GM10847 (cell line): ENCODE measurements around the gene ARID5B.

Experiments used
- POLR2A ChIP-seq: IDR thresholded peaks from 2 replicates; pipeline ENCODE4 v1.6.1; 2011; ENCODE audit not compliant: insufficient read length; ENCODE audit errors: extremely low read depth

Gene ARID5B

DNA sequence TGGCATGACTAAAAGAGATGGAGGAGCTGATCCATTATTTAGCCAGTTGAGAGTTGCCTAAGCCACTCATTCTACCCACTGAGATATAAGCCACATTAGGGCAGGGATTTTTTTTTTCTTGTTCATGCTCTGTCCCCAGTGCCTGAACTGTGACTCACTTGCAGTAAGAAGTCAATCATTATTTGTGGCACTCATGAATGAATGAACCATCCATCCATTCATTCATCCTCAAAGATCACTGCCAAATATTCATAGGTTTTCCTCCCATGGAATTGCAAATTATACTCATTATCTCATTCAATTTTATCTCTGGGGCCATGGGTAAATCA, 22.8 kb upstream of the ARID5B start:
- no peak for TF ChIP-seq POLR2A

- TF ChIP-seq POLR2A = no peak
Observed at GRCh38 chr10:61882621-61883370, 18.7 kb upstream of the ARID5B start.

- TF ChIP-seq POLR2A = no peak
Observed at GRCh38 chr10:61883371-61884025, 18.0 kb upstream of the ARID5B start.

DNA sequence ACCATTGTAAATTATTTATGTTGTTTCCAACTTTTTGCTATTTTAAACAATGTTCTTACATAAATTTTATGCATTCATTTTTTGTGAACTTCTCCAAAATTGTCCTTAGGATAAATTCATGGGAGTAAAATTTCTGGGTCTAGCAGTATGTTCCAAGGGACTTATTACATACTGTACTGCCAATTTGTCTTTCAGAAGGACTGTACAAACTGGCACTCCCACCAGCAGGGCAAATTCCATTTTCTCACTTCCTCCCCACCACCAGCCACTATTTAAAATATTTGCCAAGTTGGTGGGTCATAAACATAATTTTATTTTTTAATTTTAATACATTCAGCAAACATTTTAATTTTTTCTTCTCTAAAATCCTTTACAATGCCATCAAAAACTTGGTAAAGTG, 13.7 kb upstream of the ARID5B start:
- TF ChIP-seq POLR2A = no peak

- no peak for TF ChIP-seq POLR2A
Observed at GRCh38 chr10:61888744-61889143, 12.8 kb upstream of the ARID5B start.

DNA sequence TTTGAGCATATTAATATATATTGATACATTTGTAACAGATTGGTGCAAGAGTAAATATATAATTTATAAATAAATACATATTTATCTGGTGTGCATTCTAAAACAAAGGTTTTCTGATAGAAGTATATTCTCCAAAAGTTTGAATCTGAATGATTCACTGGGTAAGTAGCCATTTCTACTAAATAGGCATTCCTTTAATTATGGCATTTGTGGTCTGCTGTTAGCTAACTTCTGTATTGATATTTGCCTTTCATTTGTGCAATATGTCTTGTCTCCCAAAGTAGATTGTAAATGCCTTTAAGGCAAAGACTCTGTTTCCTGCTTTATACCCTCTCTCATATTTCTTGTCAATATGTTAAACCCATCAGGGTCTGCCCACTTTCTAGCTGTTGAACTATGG, 11.1 kb upstream of the ARID5B start:
- TF ChIP-seq POLR2A = no peak

GRCh38 chr10:61890881-61891409, 10.6 kb upstream of the ARID5B start:
- no peak for TF ChIP-seq POLR2A

GRCh38 chr10:61891906-61892585, 9.5 kb upstream of the ARID5B start:
- no peak for TF ChIP-seq POLR2A

DNA sequence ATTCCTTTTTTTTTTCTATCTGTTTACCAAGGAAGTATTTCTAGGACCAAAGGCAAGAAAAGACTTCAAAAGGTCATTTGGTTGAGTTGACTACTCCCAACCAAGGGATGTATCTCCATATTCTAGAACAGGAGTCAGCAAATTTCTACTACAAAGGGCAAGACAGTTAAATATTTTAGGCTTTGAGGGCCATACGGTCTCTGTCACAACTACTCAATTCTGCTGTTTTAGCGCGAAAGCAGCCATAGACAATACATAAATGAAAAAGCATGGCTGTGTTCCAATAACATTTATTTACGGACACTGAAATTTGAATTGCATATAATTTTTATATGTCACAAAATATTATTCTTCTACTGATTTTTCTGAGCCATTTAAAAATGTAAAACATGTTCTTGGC, 8.5 kb upstream of the ARID5B start:
- TF ChIP-seq POLR2A = no peak

DNA sequence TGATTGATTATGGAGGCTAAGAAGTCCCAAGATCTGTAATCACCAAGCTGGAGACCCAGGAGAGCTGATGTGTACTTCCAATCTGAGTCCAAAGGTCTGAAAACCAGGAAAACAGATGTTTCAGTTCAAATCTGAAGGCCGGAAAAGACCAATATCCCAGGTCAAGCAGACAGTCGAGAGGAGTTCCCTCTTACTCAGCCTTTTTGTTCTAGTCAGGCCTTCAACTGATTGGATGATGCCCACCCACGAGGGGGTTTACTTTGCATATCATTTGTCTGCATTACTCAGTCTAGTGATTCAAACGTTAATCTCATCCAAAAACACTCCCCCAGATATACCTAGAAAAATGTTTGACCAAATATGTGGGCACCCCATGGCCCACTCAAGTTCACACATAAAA, 7.4 kb upstream of the ARID5B start:
- no peak for TF ChIP-seq POLR2A

DNA sequence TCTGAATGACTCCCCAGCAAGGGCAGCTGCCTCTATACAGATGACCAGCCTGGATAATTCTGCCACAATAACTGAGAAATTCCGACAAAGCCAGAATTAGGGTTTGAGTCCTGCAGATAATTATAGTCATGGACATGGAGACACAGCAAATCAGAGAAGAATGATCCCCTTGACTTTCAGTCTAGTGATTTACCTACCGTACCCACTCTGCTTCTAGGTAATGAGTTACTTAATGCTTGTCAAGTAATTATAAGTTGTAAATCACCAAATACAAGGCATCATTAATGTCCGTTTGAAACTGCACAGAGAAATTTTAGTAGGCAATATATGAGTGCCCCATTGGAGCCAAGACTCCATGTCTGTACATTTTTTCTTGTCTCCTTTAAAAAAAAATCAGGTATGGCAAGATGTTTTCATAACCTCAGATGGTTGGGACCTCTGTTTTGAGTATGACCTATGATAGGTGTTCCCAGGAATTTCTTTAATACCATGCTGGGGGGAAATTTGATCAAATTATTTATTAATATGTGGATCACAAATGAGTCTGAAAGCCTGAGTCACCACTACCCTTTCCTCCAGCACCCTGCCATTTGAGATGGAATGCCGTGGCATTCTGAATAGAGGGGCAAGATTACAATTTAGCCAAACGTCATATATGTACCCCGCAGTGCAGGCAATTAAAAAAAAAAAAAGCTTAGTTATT, 5.5 kb upstream of the ARID5B start:
- no peak for TF ChIP-seq POLR2A

DNA sequence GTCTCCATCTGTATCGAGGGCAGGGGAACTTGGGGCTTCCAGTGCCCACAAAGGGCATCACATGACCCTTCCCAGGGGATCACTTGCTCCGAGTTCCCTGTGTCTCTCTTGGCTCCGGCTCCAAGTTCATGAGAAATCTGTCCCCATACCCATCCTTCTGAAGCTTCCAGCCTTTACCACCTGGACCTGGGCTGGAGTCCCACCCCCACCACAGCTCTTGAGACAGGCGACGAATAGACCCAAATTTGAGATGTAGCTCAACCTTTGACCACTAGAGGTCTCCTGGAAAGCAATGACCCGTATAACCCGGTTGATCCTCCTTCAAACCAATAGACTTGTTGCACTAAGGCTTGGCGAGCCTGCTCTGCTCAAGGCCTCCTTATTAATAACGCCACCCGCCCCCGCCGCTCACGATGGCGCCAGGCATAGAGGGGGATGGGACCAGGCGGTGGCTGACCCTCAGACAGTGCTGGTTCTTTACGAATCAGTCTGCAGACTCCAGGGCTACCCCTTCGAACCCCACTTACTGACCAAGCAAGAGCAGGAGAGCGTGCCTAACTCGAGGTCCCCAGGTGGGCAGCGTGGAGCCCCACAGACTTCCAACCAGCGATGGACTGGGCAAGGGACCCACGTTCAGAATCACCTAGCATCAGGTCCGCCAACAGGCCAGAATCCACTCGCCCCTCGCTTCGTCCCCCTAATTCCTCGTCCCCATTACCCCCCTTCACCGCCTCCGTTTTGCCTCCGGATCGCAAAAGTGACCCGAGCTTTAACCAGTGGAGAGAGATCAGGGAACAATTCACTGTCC, 4.4 kb upstream of the ARID5B start:
- no peak for TF ChIP-seq POLR2A

DNA sequence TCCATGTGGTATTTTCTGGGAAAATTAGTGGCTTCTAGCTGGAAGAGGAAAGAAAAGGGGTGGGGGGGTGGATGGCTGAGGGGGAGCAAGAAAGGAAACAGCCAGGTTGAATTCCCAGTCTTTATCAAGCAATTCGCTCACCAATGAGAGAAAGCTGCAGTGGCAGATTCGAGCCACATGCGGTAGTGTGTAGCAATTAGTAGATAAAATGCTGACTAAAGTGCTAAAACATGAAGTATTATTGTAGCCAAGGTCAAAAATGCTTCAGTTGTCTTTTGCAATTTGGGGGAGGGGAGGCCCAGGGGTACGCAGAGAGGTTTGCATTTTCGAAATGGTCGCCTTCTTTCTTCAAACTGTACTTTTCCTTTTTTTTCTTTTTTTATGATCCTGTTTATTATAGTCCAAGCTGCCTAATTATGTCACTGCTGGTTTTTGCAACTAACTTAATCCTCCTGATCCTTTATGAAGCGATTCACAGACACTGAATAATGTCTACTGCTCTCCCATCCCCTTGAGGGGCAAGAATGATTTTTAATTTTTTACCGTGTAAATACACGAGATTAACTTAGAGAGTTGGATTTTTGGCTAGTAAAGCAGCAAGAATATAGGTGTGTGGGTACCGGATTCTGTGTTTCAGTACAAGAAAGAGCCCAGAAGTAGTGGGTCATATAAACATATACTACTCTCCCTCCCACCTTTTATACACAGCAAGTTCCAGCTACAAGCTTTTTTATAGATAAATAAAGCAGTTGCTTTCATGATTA, 3.6 kb upstream of the ARID5B start:
- no peak for TF ChIP-seq POLR2A

- no peak for TF ChIP-seq POLR2A
Observed at GRCh38 chr10:61898435-61898778, 3.1 kb upstream of the ARID5B start.
